COLO668 (cell line): ENCODE measurements around the gene RAD51AP1.

ENCODE experiments used
- DNase-seq: peaks from one replicate; lab custom pipeline; 2025; ENCODE audit not compliant: unreplicated experiment; lab: John Stamatoyannopoulos, UW

RAD51AP1 gene

GRCh38 chr12:4588916-4589315, 50.2 kb downstream of the RAD51AP1 start:
- DNase-seq = no peak

- DNase-seq = no peak
Measured at GRCh38 chr12:4589941-4590340, 51.3 kb downstream of the RAD51AP1 start.

- DNase-seq = no peak
Measured at GRCh38 chr12:4591180-4591687, 52.5 kb downstream of the RAD51AP1 start.

GRCh38 chr12:4595881-4596280, 57.2 kb downstream of the RAD51AP1 start:
- DNase-seq = no peak

GRCh38 chr12:4603421-4603820, 64.7 kb downstream of the RAD51AP1 start:
- DNase-seq = no peak

GRCh38 chr12:4603946-4604345, 65.3 kb downstream of the RAD51AP1 start:
- no peak for DNase-seq

- peak; percentile 53 for DNase-seq
Measured at GRCh38 chr12:4604684-4605193, 66.0 kb downstream of the RAD51AP1 start.

GRCh38 chr12:4607056-4607455, 68.4 kb downstream of the RAD51AP1 start:
- DNase-seq = no peak

GRCh38 chr12:4609071-4609470, 70.4 kb downstream of the RAD51AP1 start:
- no peak for DNase-seq
